GM13976 (cell line): Measurements from ENCODE around the gene HOMER2.
"Not testable (repeated sequence)": the region's sequence is repeated elsewhere in the genome, so short reads cannot be mapped to it uniquely, and the experiment has no call there.

Experiments used
- DNase-seq: peaks from one replicate; pipeline ENCODE4 v3.0.0; 2012; ENCODE audit warnings: low spot score
- CTCF ChIP-seq: IDR thresholded peaks from 2 replicates; pipeline ENCODE4 v1.5.1; 2012; ENCODE audit warnings: borderline replicate concordance, mild to moderate bottlenecking; ENCODE audit not compliant: insufficient read depth; ENCODE audit errors: extremely low read depth, missing control alignments, control extremely low read depth
- in situ Hi-C: fragments of 300-500 bp; cut with MboI; formaldehyde crosslinking; loops from one replicate; pipeline ENCODE4 v1.12.0; 2022; ENCODE audit warnings: low sequenced_read_pairs, mixed read lengths, inconsistent platforms; ENCODE audit not compliant: unreplicated experiment

The HOMER2 gene

GRCh38 chr15:82944056-82944455 lies 8.5 kb downstream of the HOMER2 start:
- no peak for DNase-seq
- in situ Hi-C loops = no loop called here

GRCh38 chr15:82943176-82943575 lies 9.3 kb downstream of the HOMER2 start:
- in situ Hi-C loops = no loop called here
- DNase-seq = no peak
- no peak for TF ChIP-seq CTCF

More at GRCh38 chr15:82944056-82944455, 8.5 kb downstream of the HOMER2 start:
- TF ChIP-seq CTCF = no peak

GRCh38 chr15:82942691-82943090 lies 9.8 kb downstream of the HOMER2 start:
- no peak for TF ChIP-seq CTCF
- no peak for DNase-seq
- in situ Hi-C loops = no loop called here

- in situ Hi-C loops, DNase-seq: not testable (repeated sequence)
Observed at GRCh38 chr15:82939678-82940077, 12.8 kb downstream of the HOMER2 start.

- in situ Hi-C loops = no loop called here
- TF ChIP-seq CTCF = no peak
- DNase-seq = no peak
Observed at GRCh38 chr15:82937712-82938058, 14.8 kb downstream of the HOMER2 start.

GRCh38 chr15:82936966-82937711 lies 15.4 kb downstream of the HOMER2 start:
- TF ChIP-seq CTCF = no peak
- in situ Hi-C loops = no loop called here
- DNase-seq = no peak

GRCh38 chr15:82935382-82935781 lies 17.1 kb downstream of the HOMER2 start:
- no peak for DNase-seq
- in situ Hi-C loops = no loop called here
- no peak for TF ChIP-seq CTCF
